Measurements from ENCODE around the gene ROBO1.

ROBO1 gene

DNA sequence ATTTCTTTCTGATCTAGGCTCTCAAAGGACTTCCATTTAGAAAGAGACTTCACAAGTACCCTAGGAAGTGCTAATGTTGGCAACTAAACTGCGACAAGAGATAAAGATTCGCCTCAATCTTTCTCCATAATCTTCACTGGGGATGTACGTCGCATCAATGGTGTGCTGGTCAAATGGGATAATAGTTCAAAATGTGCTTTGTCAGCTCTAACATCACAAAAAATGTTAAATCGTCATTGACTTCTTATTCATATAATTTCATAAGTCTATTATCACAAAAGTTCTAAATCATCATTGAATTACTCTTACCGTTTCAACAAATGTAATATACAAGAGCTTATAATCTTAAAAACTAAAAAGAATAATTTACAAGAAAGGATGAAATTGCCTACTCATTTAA is 727.7 kb downstream of the ROBO1 start:
- Mint-ChIP-seq H3K27me3 (ENCODE audit: low read depth, poor library complexity) (no peaks in the 10 kb centered on the region), H3K4me3 (no peak overlapping the region), H3K27ac (no peak overlapping the region), H3K4me1 (no peaks in the 10 kb centered on the region), H3K36me3 (ENCODE audit: low read depth) (no peaks in the 10 kb centered on the region), H3K9me3 (no peaks in the 10 kb centered on the region)
- no peak for TF ChIP-seq CTCF (IDR thresholded peaks at IDR 0.05)
- DNase-seq, result no peak

GRCh38 chr3:79039192-79039591 is 728.6 kb downstream of the ROBO1 start:
- peaks cover 4% of the 10 kb centered on the region for H3K4me1 Mint-ChIP-seq
- no peak overlapping the region for H3K4me3 Mint-ChIP-seq
- H3K27ac Mint-ChIP-seq, result no peak overlapping the region
- no peaks in the 10 kb centered on the region for H3K27me3 Mint-ChIP-seq (ENCODE audit: low read depth, poor library complexity)
- H3K9me3 Mint-ChIP-seq, result no peaks in the 10 kb centered on the region
- TF ChIP-seq CTCF (IDR thresholded peaks at IDR 0.05), result no peak
- DNase-seq, result no peak
- no peaks in the 10 kb centered on the region for H3K36me3 Mint-ChIP-seq (ENCODE audit: low read depth)

- TF ChIP-seq CTCF (IDR thresholded peaks at IDR 0.05), result no peak
Measured at GRCh38 chr3:79038636-79039035, 729.2 kb downstream of the ROBO1 start.

GRCh38 chr3:79038057-79038456 is 729.7 kb downstream of the ROBO1 start:
- TF ChIP-seq CTCF (IDR thresholded peaks at IDR 0.05), result no peak
- Mint-ChIP-seq H3K9me3 (no peaks in the 10 kb centered on the region), H3K27me3 (ENCODE audit: low read depth, poor library complexity) (no peaks in the 10 kb centered on the region), H3K36me3 (ENCODE audit: low read depth) (no peaks in the 10 kb centered on the region), H3K4me3 (no peak overlapping the region), H3K27ac (no peak overlapping the region), H3K4me1 (peaks cover 15% of the 10 kb centered on the region)
- no peak for DNase-seq

More at GRCh38 chr3:79038636-79039035, 729.2 kb downstream of the ROBO1 start:
- Mint-ChIP-seq H3K4me1 (peaks cover 10% of the 10 kb centered on the region), H3K36me3 (ENCODE audit: low read depth) (no peaks in the 10 kb centered on the region), H3K27me3 (ENCODE audit: low read depth, poor library complexity) (no peaks in the 10 kb centered on the region), H3K9me3 (no peaks in the 10 kb centered on the region), H3K4me3 (no peak overlapping the region), H3K27ac (peak overlapping the region; percentile 5)
- no peak for DNase-seq

GRCh38 chr3:79032686-79033318 is 735.0 kb downstream of the ROBO1 start:
- H3K9me3 Mint-ChIP-seq, result no peaks in the 10 kb centered on the region
- peak; percentile 78 for TF ChIP-seq CTCF (IDR thresholded peaks at IDR 0.05)
- DNase-seq, result no peak
- H3K27ac Mint-ChIP-seq, result no peak overlapping the region
- no peaks in the 10 kb centered on the region for H3K36me3 Mint-ChIP-seq (ENCODE audit: low read depth)
- peaks cover 41% of the 10 kb centered on the region for H3K4me1 Mint-ChIP-seq
- no peaks in the 10 kb centered on the region for H3K27me3 Mint-ChIP-seq (ENCODE audit: low read depth, poor library complexity)
- H3K4me3 Mint-ChIP-seq, result no peak overlapping the region

- H3K9me3 Mint-ChIP-seq, result no peaks in the 10 kb centered on the region
Measured at GRCh38 chr3:79030157-79030556, 737.6 kb downstream of the ROBO1 start.

More at GRCh38 chr3:79030157-79030556, 737.6 kb downstream of the ROBO1 start:
- no peak for DNase-seq
- Mint-ChIP-seq H3K4me1 (peaks cover 47% of the 10 kb centered on the region), H3K27ac (peak overlapping the region; percentile 66), H3K4me3 (no peak overlapping the region), H3K36me3 (ENCODE audit: low read depth) (no peaks in the 10 kb centered on the region), H3K27me3 (ENCODE audit: low read depth, poor library complexity) (no peaks in the 10 kb centered on the region)
- no peak for TF ChIP-seq CTCF (IDR thresholded peaks at IDR 0.05)
